Keratinocyte (primary cell): Measurements from ENCODE around the gene PHF8. TPM values are rescaled to one million over a fixed set of nuclear protein-coding genes. Genes with fewer than 3 reads are reported as not detected.

Experiments used
- DNase-seq: peaks from one replicate; pipeline ENCODE4 v3.0.0-alpha.2; 2011; ENCODE audit warnings: low read depth, missing footprints, low spot score
- FAIRE-seq: peaks from 2 replicates; lab custom pipeline; 2011; peaks lifted over from hg19 to GRCh38; lab: Jason Lieb, UNC
- H2AFZ ChIP-seq: 2 replicates; pipeline ENCODE4 v1.6.0; 2012; ENCODE audit warnings: low read length, control low read depth, inconsistent platforms; ENCODE audit not compliant: control insufficient read depth
- H3K27ac ChIP-seq: 2 replicates; pipeline ENCODE4 v1.5.1; 2011; ENCODE audit warnings: low read length; ENCODE audit not compliant: control insufficient read depth, insufficient read depth
- H3K27me3 ChIP-seq: 3 replicates; pipeline ENCODE4 v1.6.0; 2011; ENCODE audit warnings: low read length; ENCODE audit not compliant: control insufficient read depth, insufficient read depth; ENCODE audit errors: extremely low read depth
- H3K36me3 ChIP-seq, 2 experiments: 2 replicates in 1 of 2; 3 replicates in 1 of 2; pipeline ENCODE4 v1.5.1; 2011; ENCODE audit warnings: low read length in 2 of 2, mild to moderate bottlenecking in 1 of 2; ENCODE audit not compliant: control insufficient read depth in 2 of 2, insufficient read depth in 2 of 2; ENCODE audit errors: extremely low read depth in 1 of 2
- H3K4me1 ChIP-seq: 3 replicates; pipeline ENCODE4 v1.5.1; 2011; ENCODE audit warnings: low read length; ENCODE audit not compliant: control insufficient read depth, insufficient read depth; ENCODE audit errors: extremely low read depth
- H3K4me2 ChIP-seq: 3 replicates; pipeline ENCODE4 v1.6.0; 2011; ENCODE audit warnings: low read depth, low read length; ENCODE audit not compliant: control insufficient read depth, insufficient read depth; ENCODE audit errors: extremely low read depth
- H3K4me3 ChIP-seq, 3 experiments: fragments of 200-600 bp in 1 of 3; sonication (generic) in 1 of 3; 2 replicates in 2 of 3; 3 replicates in 1 of 3; pipeline ENCODE4 v1.5.1; 2011 to 2016; ENCODE audit warnings: low read length in 3 of 3, mild to moderate bottlenecking in 3 of 3, control low read depth in 2 of 3, inconsistent platforms in 1 of 3, low read depth in 1 of 3, mixed read lengths in 1 of 3, mixed run types in 1 of 3, moderate library complexity in 1 of 3; ENCODE audit not compliant: control insufficient read depth in 2 of 3, insufficient read depth in 2 of 3; ENCODE audit errors: extremely low read depth in 1 of 3
- H3K79me2 ChIP-seq: 2 replicates; pipeline ENCODE4 v1.6.0; 2012; ENCODE audit warnings: low read length; ENCODE audit not compliant: control insufficient read depth, insufficient read depth
- H3K9ac ChIP-seq: 3 replicates; pipeline ENCODE4 v1.6.0; 2011; ENCODE audit warnings: low read length; ENCODE audit not compliant: control insufficient read depth, insufficient read depth; ENCODE audit errors: extremely low read depth
- H3K9me1 ChIP-seq: 3 replicates; pipeline ENCODE4 v1.6.0; 2011; ENCODE audit warnings: low read length; ENCODE audit not compliant: control insufficient read depth, insufficient read depth; ENCODE audit errors: extremely low read depth
- H3K9me3 ChIP-seq: 2 replicates; pipeline ENCODE4 v1.5.1; 2012; ENCODE audit warnings: low read depth, low read length; ENCODE audit not compliant: control insufficient read depth
- H4K20me1 ChIP-seq: 3 replicates; pipeline ENCODE4 v1.6.0; 2011; ENCODE audit warnings: low read length; ENCODE audit not compliant: control insufficient read depth, insufficient read depth; ENCODE audit errors: extremely low read depth
- CTCF ChIP-seq, 3 experiments: IDR thresholded peaks in 1 of 3; conservative IDR thresholded peaks in 1 of 3; optimal IDR thresholded peaks in 1 of 3; 2 replicates in 2 of 3; 3 replicates in 1 of 3; pipeline versions ENCODE3 to v1.5.1; 2011; ENCODE audit warnings: low read length in 3 of 3, mild to moderate bottlenecking in 3 of 3, moderate library complexity in 2 of 3, control low read depth in 1 of 3, inconsistent platforms in 1 of 3; ENCODE audit not compliant: insufficient read depth in 2 of 3; ENCODE audit errors: extremely low read depth in 1 of 3
- EZH2 ChIP-seq: IDR thresholded peaks from one replicate; pipeline ENCODE4 v1.6.1; 2012; ENCODE audit warnings: inconsistent platforms, mild to moderate bottlenecking, low read length, moderate library complexity
- dilution Hi-C: fragments of 300-500 bp; cut with MboI; formaldehyde crosslinking; loops from one replicate; pipeline ENCODE4 v1.7.0; 2020; ENCODE audit warnings: low sequenced_read_pairs; ENCODE audit not compliant: extremely low pct_ligation_motif_present
- polyA plus RNA-seq, 5 experiments: library from polyadenylated mRNA; depleted of rRNA in 3 of 5; stranded (reverse) in 3 of 5; stranded (forward) in 1 of 5; unstranded in 1 of 5; fragments of >200 nt; gene quantifications; 1 replicate in 1 of 5; 2 replicates in 3 of 5; 3 replicates in 1 of 5; pipeline versions ENCODE4 v1.2.1 to v1.2.3, GENCODE V29; 2011 to 2012; ENCODE audit warnings: missing spikeins in 2 of 5, low read depth in 1 of 5, low replicate concordance in 1 of 5

PHF8 gene
- polyA plus RNA-seq, 1 donor (not counting 4 experiments of a cell fraction or from before 2014, with no cell fraction given): 5.9 TPM

GRCh38 chrX:53939127-53939526 is 105.1 kb downstream of the PHF8 start:
- H3K36me3 ChIP-seq: peaks cover 0 to 4% of the 10 kb centered on the region in 2 experiments
- dilution Hi-C loops: no loop called here
- no peak overlapping the region for H3K4me2 ChIP-seq
- H3K9ac ChIP-seq: no peak overlapping the region
- DNase-seq (no peak), FAIRE-seq (no peak)
- no peaks in the 10 kb centered on the region for H3K4me1 ChIP-seq
- no peak overlapping the region for H3K4me3 ChIP-seq
- H2AFZ ChIP-seq: no peak overlapping the region
- H3K27ac ChIP-seq: no peak overlapping the region
- no peaks in the 10 kb centered on the region for H4K20me1 ChIP-seq
- no peaks in the 10 kb centered on the region for H3K9me1 ChIP-seq
- no peaks in the 10 kb centered on the region for H3K9me3 ChIP-seq
- TF ChIP-seq CTCF (optimal IDR thresholded peaks at IDR 0.05 in 1 of 3, IDR thresholded peaks at IDR 0.05 in 1 of 3, conservative IDR thresholded peaks at IDR 0.05 in 1 of 3; ENCODE audit: extremely low read depth in 1 of 3, insufficient read depth in 2 of 3, low read length in 3 of 3) (no peak), EZH2 (no peak)
- H3K79me2 ChIP-seq: no peaks in the 10 kb centered on the region
- no peaks in the 10 kb centered on the region for H3K27me3 ChIP-seq

- H3K9me3 ChIP-seq: no peaks in the 10 kb centered on the region
- no peak overlapping the region for H3K27ac ChIP-seq
- no peak overlapping the region for H2AFZ ChIP-seq
- no peaks in the 10 kb centered on the region for H3K79me2 ChIP-seq
- H3K36me3 ChIP-seq: no peaks in the 10 kb centered on the region
- H3K9ac ChIP-seq: no peak overlapping the region
- no peaks in the 10 kb centered on the region for H3K9me1 ChIP-seq
- no peaks in the 10 kb centered on the region for H3K4me1 ChIP-seq
- no peaks in the 10 kb centered on the region for H3K27me3 ChIP-seq
- no peak for TF ChIP-seq CTCF (optimal IDR thresholded peaks at IDR 0.05 in 1 of 3, IDR thresholded peaks at IDR 0.05 in 1 of 3, conservative IDR thresholded peaks at IDR 0.05 in 1 of 3; ENCODE audit: extremely low read depth in 1 of 3, insufficient read depth in 2 of 3, low read length in 3 of 3)
- TF ChIP-seq EZH2: no peak
- dilution Hi-C loops: no loop called here
- no peak overlapping the region for H3K4me3 ChIP-seq
- H3K4me2 ChIP-seq: no peak overlapping the region
- no peaks in the 10 kb centered on the region for H4K20me1 ChIP-seq
- no peak for DNase-seq
- peak; percentile 5 for FAIRE-seq
Observed at GRCh38 chrX:53930515-53931380, 113.5 kb downstream of the PHF8 start.
